Esophagus muscularis mucosa (tissue), 4 donors: ENCODE results near the gene GCK.

ENCODE experiments used
- CTCF ChIP-seq, 3 experiments: fragments of 200-600 bp in 2 of 3; fragments of 450-650 bp in 1 of 3; sonication (generic) in 2 of 3; IDR thresholded peaks; one replicate each; pipeline ENCODE4 v1.5.1; 2017 to 2019; ENCODE audit warnings: antibody characterized with exemption in 3 of 3, mild to moderate bottlenecking in 2 of 3, moderate library complexity in 1 of 3
- EP300 ChIP-seq: sonication (generic); formaldehyde crosslinking; IDR thresholded peaks from one replicate; pipeline ENCODE4 v1.6.1; 2017; ENCODE audit warnings: antibody characterized with exemption
- POLR2A ChIP-seq: fragments of 450-650 bp; IDR thresholded peaks from one replicate; pipeline ENCODE4 v1.6.1; 2017; ENCODE audit warnings: antibody characterized with exemption, moderate library complexity, mild to moderate bottlenecking, low read depth
- POLR2AphosphoS5 ChIP-seq, 2 donors: sonication (generic); formaldehyde crosslinking; IDR thresholded peaks; one replicate each; pipeline ENCODE4 v1.6.1; 2017; ENCODE audit warnings: antibody characterized with exemption in 2 of 2

DNA sequence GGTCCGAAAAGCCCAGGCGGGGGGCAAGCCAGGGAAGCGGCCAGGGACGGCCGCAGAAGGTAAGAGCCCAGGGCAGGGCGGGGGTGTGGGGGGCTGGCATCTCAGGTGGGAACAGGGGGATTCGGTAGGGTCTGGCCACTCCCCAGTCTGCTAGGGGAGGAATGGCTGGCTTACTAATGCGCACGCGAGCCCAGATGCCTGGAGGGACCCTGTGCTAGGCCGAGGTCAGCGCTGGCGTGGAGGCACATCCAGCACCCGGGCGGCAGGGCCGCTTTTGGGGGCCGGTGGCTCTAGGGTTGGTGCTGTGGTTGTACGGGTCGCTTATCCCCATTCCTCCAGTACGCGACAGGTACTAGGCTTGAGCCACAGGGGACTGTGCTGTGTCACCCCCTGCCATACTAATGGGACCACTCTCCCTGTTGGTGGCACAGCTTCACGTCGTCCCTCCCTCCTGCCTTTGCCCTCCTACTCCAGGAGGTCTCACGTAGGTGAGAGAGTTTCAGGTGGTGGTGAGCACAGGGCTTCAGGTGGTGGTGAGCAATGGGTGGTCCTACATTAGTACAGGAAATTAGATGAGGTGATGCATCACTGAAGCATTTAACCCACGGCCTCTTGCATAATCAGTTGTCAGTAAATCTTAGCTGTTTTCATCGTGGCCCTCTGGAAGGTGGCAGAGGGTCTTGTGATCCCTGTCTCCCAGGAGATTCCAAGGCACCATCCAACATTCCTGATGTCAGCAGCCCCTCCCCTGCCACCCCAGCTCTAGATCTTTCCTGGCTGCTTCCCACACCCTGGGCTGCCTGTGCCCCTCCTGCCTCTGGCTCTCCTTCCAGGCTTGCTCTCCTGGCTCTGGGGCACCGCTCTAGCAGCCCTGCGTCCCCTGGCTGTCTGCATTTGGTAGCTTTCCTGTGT lies 84.1 kb downstream of the GCK start:
- TF ChIP-seq CTCF (IDR thresholded peaks at IDR 0.05) = no peak
- TF ChIP-seq POLR2A = no peak
- peak; percentile 39 for TF ChIP-seq EP300
- peak; percentile 25 to 75 for TF ChIP-seq POLR2AphosphoS5 (IDR thresholded peaks at IDR 0.05)
